RPMI8226 (cell line): Measurements from ENCODE around the gene LMX1B.
A peak's percentile ranks its signal among the peaks of the same experiment; 100 is the strongest.

Experiments used
- DNase-seq: peaks from one replicate; pipeline ENCODE4 v3.0.0-alpha.2; 2015

The LMX1B gene

GRCh38 chr9:126663661-126664072, 49.9 kb downstream of the LMX1B start:
- peak; percentile 45 for DNase-seq

GRCh38 chr9:126664900-126665643, 51.3 kb downstream of the LMX1B start:
- DNase-seq: peak; percentile 33

GRCh38 chr9:126665644-126666035, 51.9 kb downstream of the LMX1B start:
- no peak for DNase-seq

- DNase-seq: no peak
Observed at GRCh38 chr9:126666155-126666803, 52.6 kb downstream of the LMX1B start.

- DNase-seq: no peak
Observed at GRCh38 chr9:126667190-126668055, 53.7 kb downstream of the LMX1B start.

GRCh38 chr9:126668058-126668457, 54.3 kb downstream of the LMX1B start:
- DNase-seq: no peak

GRCh38 chr9:126669108-126669507, 55.4 kb downstream of the LMX1B start:
- no peak for DNase-seq

GRCh38 chr9:126670270-126670669, 56.5 kb downstream of the LMX1B start:
- no peak for DNase-seq

GRCh38 chr9:126671381-126671831, 57.7 kb downstream of the LMX1B start:
- no peak for DNase-seq

- no peak for DNase-seq
Observed at GRCh38 chr9:126671983-126672382, 58.3 kb downstream of the LMX1B start.

- DNase-seq: no peak
Observed at GRCh38 chr9:126672634-126673284, 59.0 kb downstream of the LMX1B start.

GRCh38 chr9:126673689-126674364, 60.1 kb downstream of the LMX1B start:
- no peak for DNase-seq

GRCh38 chr9:126674365-126675146, 60.8 kb downstream of the LMX1B start:
- DNase-seq: no peak

- DNase-seq: no peak
Observed at GRCh38 chr9:126675147-126675467, 61.4 kb downstream of the LMX1B start.

GRCh38 chr9:126676102-126676684, 62.5 kb downstream of the LMX1B start:
- DNase-seq: no peak

- DNase-seq: no peak
Observed at GRCh38 chr9:126676685-126677143, 63.0 kb downstream of the LMX1B start.

- DNase-seq: no peak
Observed at GRCh38 chr9:126677188-126678084, 63.7 kb downstream of the LMX1B start.

- DNase-seq: no peak
Observed at GRCh38 chr9:126678989-126679388, 65.3 kb downstream of the LMX1B start.

GRCh38 chr9:126681336-126681735, 67.6 kb downstream of the LMX1B start:
- no peak for DNase-seq
